BE2C (cell line): Measurements from ENCODE around the gene JMJD6.

ENCODE experiments used
- DNase-seq: peaks from one replicate; pipeline ENCODE4 v3.0.0-alpha.2; 2020
- H3K27me3 ChIP-seq: fragments of 250-450 bp; sonication (Bioruptor Pico); 2 replicates; pipeline ENCODE4 v1.5.1; 2020; ENCODE audit warnings: mild to moderate bottlenecking
- H3K36me3 ChIP-seq: fragments of 250-450 bp; sonication (Bioruptor Pico); 2 replicates; pipeline ENCODE4 v1.5.1; 2020; ENCODE audit warnings: mild to moderate bottlenecking
- H3K4me1 ChIP-seq: fragments of 250-450 bp; sonication (Bioruptor Pico); 2 replicates; pipeline ENCODE4 v1.5.1; 2020
- H3K4me3 ChIP-seq: 2 replicates; pipeline ENCODE4 v1.5.1; 2011; ENCODE audit warnings: low read depth, low read length
- H3K9me3 ChIP-seq: fragments of 250-450 bp; sonication (Bioruptor Pico); 2 replicates; pipeline ENCODE4 v1.5.1; 2020
- TF ChIP-seq, protein P1 (sequence below): IDR thresholded peaks from 2 replicates; pipeline ENCODE4 v1.5.1; 2012; ENCODE audit warnings: mild to moderate bottlenecking, low read depth, low read length

JMJD6 gene

DNA sequence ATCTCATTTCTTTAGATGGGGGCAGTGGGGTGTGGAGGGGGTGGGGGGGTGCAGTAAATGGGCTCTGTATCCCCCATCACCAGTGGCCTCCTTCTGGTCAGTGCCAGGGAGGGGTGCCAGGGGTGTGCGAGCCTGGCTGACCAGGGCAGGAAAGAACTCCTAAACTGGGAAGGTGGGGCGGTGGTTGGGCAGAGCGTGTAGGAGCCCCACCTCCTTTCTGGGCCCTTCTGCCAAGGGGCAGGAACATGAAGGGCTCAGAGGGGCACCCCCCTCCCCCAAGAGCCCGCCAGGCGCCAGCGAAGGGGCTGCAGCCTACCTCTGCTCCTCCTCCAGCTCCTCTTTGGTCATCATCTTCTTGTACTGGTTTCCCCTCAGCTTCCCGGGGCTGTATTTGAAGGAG is 41.6 kb downstream of the JMJD6 start:
- no peak overlapping the region for H3K4me3 ChIP-seq
- H3K27me3 ChIP-seq, result no peaks in the 10 kb centered on the region
- DNase-seq, result no peak
- H3K4me1 ChIP-seq, result peaks cover 51% of the 10 kb centered on the region
- TF ChIP-seq, protein P1, sequence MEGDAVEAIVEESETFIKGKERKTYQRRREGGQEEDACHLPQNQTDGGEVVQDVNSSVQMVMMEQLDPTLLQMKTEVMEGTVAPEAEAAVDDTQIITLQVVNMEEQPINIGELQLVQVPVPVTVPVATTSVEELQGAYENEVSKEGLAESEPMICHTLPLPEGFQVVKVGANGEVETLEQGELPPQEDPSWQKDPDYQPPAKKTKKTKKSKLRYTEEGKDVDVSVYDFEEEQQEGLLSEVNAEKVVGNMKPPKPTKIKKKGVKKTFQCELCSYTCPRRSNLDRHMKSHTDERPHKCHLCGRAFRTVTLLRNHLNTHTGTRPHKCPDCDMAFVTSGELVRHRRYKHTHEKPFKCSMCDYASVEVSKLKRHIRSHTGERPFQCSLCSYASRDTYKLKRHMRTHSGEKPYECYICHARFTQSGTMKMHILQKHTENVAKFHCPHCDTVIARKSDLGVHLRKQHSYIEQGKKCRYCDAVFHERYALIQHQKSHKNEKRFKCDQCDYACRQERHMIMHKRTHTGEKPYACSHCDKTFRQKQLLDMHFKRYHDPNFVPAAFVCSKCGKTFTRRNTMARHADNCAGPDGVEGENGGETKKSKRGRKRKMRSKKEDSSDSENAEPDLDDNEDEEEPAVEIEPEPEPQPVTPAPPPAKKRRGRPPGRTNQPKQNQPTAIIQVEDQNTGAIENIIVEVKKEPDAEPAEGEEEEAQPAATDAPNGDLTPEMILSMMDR, result no peak
- H3K36me3 ChIP-seq, result peaks cover 36% of the 10 kb centered on the region
- H3K9me3 ChIP-seq, result no peaks in the 10 kb centered on the region

DNA sequence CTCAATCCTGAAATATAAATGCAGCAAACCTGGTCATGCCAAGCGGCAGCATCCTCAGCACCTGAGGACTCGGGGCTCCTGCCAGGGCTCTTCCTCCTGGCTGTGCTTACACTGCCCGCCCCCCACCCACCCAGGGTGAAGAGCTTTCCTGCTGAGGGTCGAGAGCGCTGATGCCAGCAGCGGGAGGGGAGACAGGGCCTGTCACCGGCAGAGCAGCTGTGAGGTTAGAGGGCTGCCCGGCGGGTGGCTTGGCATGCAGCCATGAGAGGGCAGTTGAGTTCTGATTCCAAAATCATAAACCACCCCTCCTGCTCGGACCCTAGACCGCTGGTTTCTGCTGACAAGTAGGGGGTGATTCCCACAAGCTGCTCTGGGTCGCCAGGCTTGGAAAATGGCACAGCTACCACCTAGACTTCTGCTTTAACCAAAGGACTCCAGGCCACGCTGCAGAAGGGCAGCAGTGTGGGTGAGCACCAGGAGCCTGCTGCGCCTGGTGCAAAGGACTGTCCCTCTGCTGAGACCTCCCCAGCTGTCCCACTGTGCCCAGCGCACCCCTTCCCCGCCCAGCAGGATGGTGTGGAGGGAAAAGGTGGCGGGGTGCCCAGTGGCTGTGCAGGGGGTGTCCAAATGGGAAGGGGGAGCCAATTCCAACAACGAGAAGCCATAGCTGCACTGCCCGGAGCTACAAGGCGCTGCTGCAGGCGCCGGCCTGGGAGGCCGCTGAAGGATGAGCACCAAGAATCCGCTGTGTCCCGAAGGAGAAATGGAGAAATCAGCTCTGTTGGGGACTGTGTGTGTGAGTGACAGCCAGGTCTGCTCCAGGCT is 42.3 kb downstream of the JMJD6 start:
- no peak for DNase-seq
- TF ChIP-seq, protein P1, result no peak
- H3K9me3 ChIP-seq, result no peaks in the 10 kb centered on the region
- H3K4me1 ChIP-seq, result peaks cover 51% of the 10 kb centered on the region
- H3K4me3 ChIP-seq, result no peak overlapping the region
- peaks cover 38% of the 10 kb centered on the region for H3K36me3 ChIP-seq
- H3K27me3 ChIP-seq, result no peaks in the 10 kb centered on the region

DNA sequence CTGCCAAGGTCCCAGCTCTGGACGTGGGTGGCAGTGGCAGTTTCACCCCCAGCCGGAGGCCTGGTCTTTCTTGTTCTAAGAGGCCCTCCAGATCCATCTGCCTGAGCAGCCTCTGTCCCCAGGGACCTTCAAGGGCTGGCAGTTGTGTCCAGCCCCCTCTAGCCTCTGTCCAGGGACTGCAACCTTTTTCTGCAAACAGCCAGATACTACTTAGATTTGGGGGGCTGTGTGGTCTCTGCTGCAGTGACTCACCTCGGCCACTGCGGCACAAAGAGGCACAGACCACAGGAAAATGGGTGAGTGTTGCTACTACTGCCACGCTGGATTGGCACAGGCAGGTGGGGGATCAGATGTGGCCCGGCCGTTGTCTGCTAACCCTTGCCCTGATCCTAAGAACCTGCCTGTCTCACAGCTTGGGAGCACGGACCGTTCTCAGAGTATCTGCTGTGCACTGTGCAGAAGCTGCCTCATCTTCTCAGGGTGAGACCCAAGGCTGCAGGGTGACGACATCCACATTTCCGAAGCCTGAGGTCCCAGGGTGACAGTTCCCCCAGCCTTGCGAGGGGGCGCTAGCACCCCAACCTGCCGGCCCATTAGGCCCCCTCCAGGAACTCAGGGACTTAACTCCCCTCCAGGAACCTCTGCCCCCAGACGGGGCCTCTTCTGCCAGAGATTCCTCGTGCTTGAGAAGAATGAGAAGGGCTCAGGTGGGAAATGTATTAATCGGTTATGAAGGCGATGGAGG is 43.2 kb downstream of the JMJD6 start:
- no peak overlapping the region for H3K4me3 ChIP-seq
- H3K27me3 ChIP-seq, result no peaks in the 10 kb centered on the region
- TF ChIP-seq, protein P1, result peak; percentile 41
- H3K36me3 ChIP-seq, result peaks cover 32% of the 10 kb centered on the region
- peak; percentile 81 for DNase-seq
- H3K9me3 ChIP-seq, result no peaks in the 10 kb centered on the region
- peaks cover 49% of the 10 kb centered on the region for H3K4me1 ChIP-seq

- H3K4me3 ChIP-seq, result no peak overlapping the region
- peaks cover 23% of the 10 kb centered on the region for H3K36me3 ChIP-seq
- no peaks in the 10 kb centered on the region for H3K9me3 ChIP-seq
- no peak for DNase-seq
- peaks cover 41% of the 10 kb centered on the region for H3K4me1 ChIP-seq
- TF ChIP-seq, protein P1, result no peak
- H3K27me3 ChIP-seq, result no peaks in the 10 kb centered on the region
Observed at GRCh38 chr17:76682296-76682695, 44.1 kb downstream of the JMJD6 start.

DNA sequence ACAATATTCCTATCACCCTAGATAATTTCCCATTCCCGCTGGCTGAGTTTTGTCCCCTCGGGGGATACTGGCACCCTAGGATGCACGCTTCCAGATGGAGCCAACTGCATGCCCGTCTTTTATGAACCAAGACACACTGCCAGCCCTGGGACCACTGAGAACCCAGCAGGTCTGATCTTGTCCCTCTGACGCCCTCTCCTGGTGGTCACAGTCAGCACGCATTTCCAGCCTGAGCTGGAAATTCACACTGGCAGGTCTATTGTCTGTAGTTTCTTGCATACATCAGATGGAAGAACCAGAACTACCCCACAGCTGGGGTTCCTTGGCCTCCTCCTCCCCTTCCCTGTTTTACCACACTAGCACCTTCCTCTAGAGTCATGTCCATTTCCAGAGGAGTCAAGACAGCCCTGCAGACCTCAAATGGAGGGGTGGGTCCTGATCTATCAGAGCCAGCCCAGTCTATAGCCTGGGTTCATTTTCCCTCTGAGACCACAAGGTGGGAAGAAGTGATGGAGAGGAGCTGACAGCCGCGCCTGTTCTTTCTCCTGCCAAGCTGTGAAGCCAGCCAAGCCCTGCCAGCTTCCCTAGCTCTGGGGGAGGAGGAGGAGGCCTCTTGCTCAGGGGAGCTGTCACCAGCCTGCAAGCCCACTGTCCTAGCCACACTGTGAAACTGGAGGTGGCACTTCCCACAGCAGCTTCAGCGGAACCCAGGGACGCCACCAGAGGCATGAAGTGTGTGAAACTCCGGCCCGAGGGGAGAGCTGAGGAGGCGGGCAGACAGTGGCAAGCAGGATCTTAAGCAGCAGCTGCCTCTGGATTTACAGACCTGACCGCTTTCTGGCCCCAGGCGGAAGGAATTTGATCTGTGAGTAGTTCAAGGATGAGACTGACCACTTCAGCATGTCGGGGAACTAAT is 44.9 kb downstream of the JMJD6 start:
- Histone ChIP-seq H3K4me3 (no peak overlapping the region), H3K27me3 (no peaks in the 10 kb centered on the region), H3K36me3 (peaks cover 29% of the 10 kb centered on the region), H3K4me1 (peaks cover 38% of the 10 kb centered on the region), H3K9me3 (no peaks in the 10 kb centered on the region)
- TF ChIP-seq, protein P1, result peak; percentile 95
- DNase-seq, result peak; percentile 90
